ENCODE data around the gene IMP4. TPM values are rescaled to one million over a fixed set of nuclear protein-coding genes. Genes with fewer than 3 reads are reported as not detected.

The IMP4 gene
- total RNA-seq, 1 experiment from 2014 or later, result 120 TPM

GRCh38 chr2:130381619-130382018 is 38.9 kb downstream of the IMP4 start:
- H3K4me1 ChIP-seq, result no peaks in the 10 kb centered on the region; the same call in 1 of the 2 replicates
- ChIA-PET CTCF (no interaction called here), POLR2A (no interaction called here)
- no peaks in the 10 kb centered on the region for H3K9me3 ChIP-seq
- Mint-ChIP-seq H3K9me3 (ENCODE audit: unreplicated experiment) (no peaks in the 10 kb centered on the region), H3K27ac (ENCODE audit: unreplicated experiment) (no peak overlapping the region), H3K4me1 (ENCODE audit: low read depth, unreplicated experiment) (no peaks in the 10 kb centered on the region), H3K4me3 (ENCODE audit: unreplicated experiment) (no peak overlapping the region), H3K36me3 (ENCODE audit: insufficient read depth, unreplicated experiment) (no peaks in the 10 kb centered on the region), H3K27me3 (ENCODE audit: insufficient read depth, unreplicated experiment) (no peaks in the 10 kb centered on the region)
- DNase-seq, result no peak
- H3K4me3 ChIP-seq (ENCODE audit: low read depth, low read length), result no peak overlapping the region
- H3K36me3 ChIP-seq (ENCODE audit: control insufficient read depth, insufficient read depth, low read length), result no peaks in the 10 kb centered on the region
- no peaks in the 10 kb centered on the region for H3K27me3 ChIP-seq (replicated peaks; ENCODE audit: control insufficient read depth, insufficient read depth, low read length)
- intact Hi-C loops (cut with micrococcal nuclease; ENCODE audit: unreplicated experiment), result no loop called here
- BruUV-seq (replicated peaks), result no TSS peak
- TF ChIP-seq, protein P1, sequence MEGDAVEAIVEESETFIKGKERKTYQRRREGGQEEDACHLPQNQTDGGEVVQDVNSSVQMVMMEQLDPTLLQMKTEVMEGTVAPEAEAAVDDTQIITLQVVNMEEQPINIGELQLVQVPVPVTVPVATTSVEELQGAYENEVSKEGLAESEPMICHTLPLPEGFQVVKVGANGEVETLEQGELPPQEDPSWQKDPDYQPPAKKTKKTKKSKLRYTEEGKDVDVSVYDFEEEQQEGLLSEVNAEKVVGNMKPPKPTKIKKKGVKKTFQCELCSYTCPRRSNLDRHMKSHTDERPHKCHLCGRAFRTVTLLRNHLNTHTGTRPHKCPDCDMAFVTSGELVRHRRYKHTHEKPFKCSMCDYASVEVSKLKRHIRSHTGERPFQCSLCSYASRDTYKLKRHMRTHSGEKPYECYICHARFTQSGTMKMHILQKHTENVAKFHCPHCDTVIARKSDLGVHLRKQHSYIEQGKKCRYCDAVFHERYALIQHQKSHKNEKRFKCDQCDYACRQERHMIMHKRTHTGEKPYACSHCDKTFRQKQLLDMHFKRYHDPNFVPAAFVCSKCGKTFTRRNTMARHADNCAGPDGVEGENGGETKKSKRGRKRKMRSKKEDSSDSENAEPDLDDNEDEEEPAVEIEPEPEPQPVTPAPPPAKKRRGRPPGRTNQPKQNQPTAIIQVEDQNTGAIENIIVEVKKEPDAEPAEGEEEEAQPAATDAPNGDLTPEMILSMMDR (IDR thresholded peaks at IDR 0.05; ENCODE audit: insufficient read depth in 1 of 2, low read depth in 1 of 2, low read length in 1 of 2, severe bottlenecking in 1 of 2, unreplicated experiment in 1 of 2), result no peak

- no peaks in the 10 kb centered on the region; the same call in 1 of the 2 replicates for H3K4me1 ChIP-seq
- intact Hi-C loops (cut with micrococcal nuclease; ENCODE audit: unreplicated experiment), result no loop called here
- no peaks in the 10 kb centered on the region for H3K9me3 ChIP-seq
- ChIA-PET CTCF (no interaction called here), POLR2A (no interaction called here)
- TF ChIP-seq, protein P1 (IDR thresholded peaks at IDR 0.05; ENCODE audit: insufficient read depth in 1 of 2, low read depth in 1 of 2, low read length in 1 of 2, severe bottlenecking in 1 of 2, unreplicated experiment in 1 of 2), result no peak
- H3K27me3 Mint-ChIP-seq (ENCODE audit: insufficient read depth, unreplicated experiment), result no peaks in the 10 kb centered on the region
- H3K27ac Mint-ChIP-seq (ENCODE audit: unreplicated experiment), result no peak overlapping the region
- no peaks in the 10 kb centered on the region for H3K36me3 ChIP-seq (ENCODE audit: control insufficient read depth, insufficient read depth, low read length)
- H3K4me1 Mint-ChIP-seq (ENCODE audit: low read depth, unreplicated experiment), result no peaks in the 10 kb centered on the region
- no peak overlapping the region for H3K4me3 Mint-ChIP-seq (ENCODE audit: unreplicated experiment)
- no peaks in the 10 kb centered on the region for H3K9me3 Mint-ChIP-seq (ENCODE audit: unreplicated experiment)
- no TSS peak for BruUV-seq (replicated peaks)
- no peaks in the 10 kb centered on the region for H3K36me3 Mint-ChIP-seq (ENCODE audit: insufficient read depth, unreplicated experiment)
- no peaks in the 10 kb centered on the region for H3K27me3 ChIP-seq (replicated peaks; ENCODE audit: control insufficient read depth, insufficient read depth, low read length)
- H3K4me3 ChIP-seq (ENCODE audit: low read depth, low read length), result no peak overlapping the region
- DNase-seq, result no peak
Observed at GRCh38 chr2:130382313-130382917, 39.7 kb downstream of the IMP4 start.

GRCh38 chr2:130385709-130386108 is 43.0 kb downstream of the IMP4 start:
- no peak for DNase-seq
- no TSS peak for BruUV-seq (replicated peaks)
- H3K27ac Mint-ChIP-seq (ENCODE audit: unreplicated experiment), result no peak overlapping the region
- H3K9me3 Mint-ChIP-seq (ENCODE audit: unreplicated experiment), result no peaks in the 10 kb centered on the region
- no peaks in the 10 kb centered on the region for H3K27me3 ChIP-seq (replicated peaks; ENCODE audit: control insufficient read depth, insufficient read depth, low read length)
- no peaks in the 10 kb centered on the region for H3K9me3 ChIP-seq
- H3K36me3 Mint-ChIP-seq (ENCODE audit: insufficient read depth, unreplicated experiment), result no peaks in the 10 kb centered on the region
- ChIA-PET POLR2A (no interaction called here), CTCF (no interaction called here)
- TF ChIP-seq, protein P1 (IDR thresholded peaks at IDR 0.05; ENCODE audit: insufficient read depth in 1 of 2, low read depth in 1 of 2, low read length in 1 of 2, severe bottlenecking in 1 of 2, unreplicated experiment in 1 of 2), result no peak
- peaks cover under 1% of the 10 kb centered on the region for H3K4me1 Mint-ChIP-seq (ENCODE audit: low read depth, unreplicated experiment)
- H3K4me1 ChIP-seq, result peaks cover 3% of the 10 kb centered on the region
- intact Hi-C loops (cut with micrococcal nuclease; ENCODE audit: unreplicated experiment), result no loop called here
- no peaks in the 10 kb centered on the region for H3K36me3 ChIP-seq (ENCODE audit: control insufficient read depth, insufficient read depth, low read length)
- H3K4me3 Mint-ChIP-seq (ENCODE audit: unreplicated experiment), result no peak overlapping the region
- H3K27me3 Mint-ChIP-seq (ENCODE audit: insufficient read depth, unreplicated experiment), result no peaks in the 10 kb centered on the region
- no peak overlapping the region for H3K4me3 ChIP-seq (ENCODE audit: low read depth, low read length)
